Duodenal mucosa (tissue), 2 donors: Measurements from ENCODE around the gene TMEM217.

Experiments used
- H3K27ac ChIP-seq: one replicate; pipeline ENCODE4 v1.7.0; 2013; ENCODE audit warnings: low read depth, low read length
- H3K27me3 ChIP-seq, 2 donors: one replicate each; pipeline ENCODE4 v1.7.0; 2013; ENCODE audit warnings: low read length in 2 of 2, control low read depth in 1 of 2; ENCODE audit not compliant: insufficient read depth in 2 of 2, control insufficient read depth in 1 of 2
- H3K36me3 ChIP-seq, 2 donors: one replicate each; pipeline ENCODE4 v1.7.0; 2013; ENCODE audit warnings: low read length in 2 of 2, control low read depth in 1 of 2; ENCODE audit not compliant: insufficient read depth in 2 of 2, control insufficient read depth in 1 of 2
- H3K4me1 ChIP-seq, 2 donors: one replicate each; pipeline ENCODE4 v1.7.0; 2013; ENCODE audit warnings: low read length in 2 of 2, control low read depth in 1 of 2; ENCODE audit not compliant: insufficient read depth in 2 of 2, control insufficient read depth in 1 of 2
- H3K4me3 ChIP-seq, 2 donors: one replicate each; pipeline ENCODE4 v1.7.0; 2013; ENCODE audit warnings: low read length in 2 of 2, low read depth in 1 of 2
- H3K9ac ChIP-seq, 2 donors: one replicate each; pipeline ENCODE4 v1.7.0; 2013; ENCODE audit warnings: low read length in 2 of 2, low read depth in 1 of 2
- H3K9me3 ChIP-seq, 2 donors: one replicate each; pipeline ENCODE4 v1.7.0; 2013; ENCODE audit warnings: low read length in 2 of 2, control low read depth in 1 of 2; ENCODE audit not compliant: control insufficient read depth in 1 of 2

Gene TMEM217

DNA sequence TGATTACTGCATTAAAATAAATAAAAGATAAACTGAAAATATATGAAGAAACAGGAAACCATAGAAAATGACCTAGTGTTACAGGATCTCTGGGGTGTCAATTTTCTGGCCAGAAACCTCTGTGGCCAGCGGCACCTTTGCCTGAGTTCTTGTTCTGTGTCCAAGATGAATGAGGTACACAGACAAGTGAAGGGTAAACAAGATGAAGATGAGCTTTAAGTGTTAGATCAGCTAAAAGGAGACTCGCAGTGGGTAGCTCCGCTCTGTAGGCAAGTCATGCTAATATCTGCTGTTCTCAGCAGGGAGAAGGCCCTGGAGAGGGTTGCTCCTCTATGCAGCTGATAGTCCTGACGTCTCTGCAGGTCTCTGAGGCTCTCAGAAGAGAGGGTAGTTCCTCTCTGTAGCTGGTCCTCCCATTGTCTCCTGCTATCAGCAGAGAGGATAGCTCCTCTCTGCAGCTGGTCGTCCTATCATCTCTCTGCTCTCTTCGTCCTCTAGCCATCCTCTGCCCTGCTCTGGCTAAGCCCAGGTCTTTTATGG, 36.3 kb downstream of the TMEM217 start:
- Histone ChIP-seq H3K27me3 (no peaks in the 10 kb centered on the region), H3K27ac (no peak overlapping the region), H3K9ac (peak overlapping the region in 1 of 2 donors; percentile 1), H3K4me3 (peak overlapping the region; percentile 60 to 77), H3K4me1 (peaks cover 5% of the 10 kb centered on the region in 2 donors), H3K36me3 (no peaks in the 10 kb centered on the region), H3K9me3 (no peaks in the 10 kb centered on the region)

GRCh38 chr6:37218511-37218910, 39.4 kb downstream of the TMEM217 start:
- no peak overlapping the region for H3K27ac ChIP-seq
- H3K4me3 ChIP-seq, result no peak overlapping the region
- no peaks in the 10 kb centered on the region for H3K9me3 ChIP-seq
- H3K36me3 ChIP-seq, result no peaks in the 10 kb centered on the region
- peaks cover 5% of the 10 kb centered on the region in 2 donors for H3K4me1 ChIP-seq
- H3K27me3 ChIP-seq, result no peaks in the 10 kb centered on the region
- no peak overlapping the region for H3K9ac ChIP-seq

DNA sequence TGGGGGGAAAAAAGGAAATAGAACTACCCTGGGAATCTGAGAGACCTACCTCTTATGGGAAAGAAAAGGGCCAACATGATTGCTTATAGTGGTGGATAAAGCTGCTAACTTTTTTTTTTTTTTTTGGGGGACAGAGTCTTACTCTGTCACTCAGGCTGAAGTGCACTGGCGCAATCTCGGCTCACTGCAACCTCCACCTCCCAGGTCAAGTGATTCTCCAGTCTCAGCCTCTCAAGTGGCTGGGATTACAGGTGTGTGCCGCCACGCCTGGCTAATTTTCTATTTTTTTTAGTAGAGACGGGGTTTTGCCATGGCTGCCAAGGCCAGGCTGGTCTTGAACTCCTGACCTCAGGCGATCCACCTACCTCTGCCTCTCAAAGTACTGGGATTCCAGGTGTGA, 39.9 kb downstream of the TMEM217 start:
- Histone ChIP-seq H3K4me1 (peaks cover 5% of the 10 kb centered on the region in 2 donors), H3K27ac (no peak overlapping the region), H3K9me3 (no peaks in the 10 kb centered on the region), H3K9ac (no peak overlapping the region), H3K36me3 (no peaks in the 10 kb centered on the region), H3K27me3 (no peaks in the 10 kb centered on the region), H3K4me3 (no peak overlapping the region)

GRCh38 chr6:37212268-37212667, 45.7 kb downstream of the TMEM217 start:
- Histone ChIP-seq H3K4me3 (no peak overlapping the region), H3K36me3 (no peaks in the 10 kb centered on the region), H3K27me3 (no peaks in the 10 kb centered on the region), H3K9me3 (no peaks in the 10 kb centered on the region), H3K27ac (no peak overlapping the region), H3K9ac (no peak overlapping the region), H3K4me1 (no peaks in the 10 kb centered on the region)

DNA sequence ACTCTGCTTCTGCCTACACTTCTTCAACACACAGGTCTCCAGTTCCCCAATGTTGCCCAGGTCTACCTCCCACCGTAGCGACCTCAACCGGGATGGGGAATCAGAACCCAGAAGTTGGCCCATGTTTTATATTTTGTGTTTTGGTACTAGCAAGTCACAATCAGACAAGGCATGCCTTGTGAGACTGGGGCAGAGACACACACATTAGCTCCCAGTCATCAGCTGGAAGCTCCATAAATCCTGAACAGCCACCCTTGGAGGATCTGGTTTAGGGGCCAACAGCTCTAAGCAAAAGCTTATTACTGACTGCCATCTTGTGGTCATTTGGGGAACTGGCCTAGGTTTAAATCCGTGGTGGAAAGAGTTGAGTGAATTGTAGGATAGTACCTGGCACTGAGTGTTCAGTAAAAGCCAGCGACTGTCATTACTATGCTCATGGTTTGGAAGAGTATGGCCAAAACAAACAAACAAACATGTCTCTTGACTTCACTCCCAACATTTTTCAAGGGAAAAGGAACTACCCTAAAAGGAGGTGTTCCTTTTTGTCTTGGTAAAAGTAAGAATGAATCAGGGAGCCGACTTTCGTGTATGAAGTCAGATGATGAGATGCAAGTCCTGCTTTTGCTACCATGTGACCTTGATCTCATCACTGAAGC, 47.5 kb downstream of the TMEM217 start:
- Histone ChIP-seq H3K9ac (no peak overlapping the region), H3K9me3 (no peaks in the 10 kb centered on the region), H3K27me3 (no peaks in the 10 kb centered on the region), H3K4me1 (no peaks in the 10 kb centered on the region), H3K4me3 (no peak overlapping the region), H3K36me3 (no peaks in the 10 kb centered on the region), H3K27ac (no peak overlapping the region)

- Histone ChIP-seq H3K27ac (no peak overlapping the region), H3K4me1 (peaks cover 4 to 6% of the 10 kb centered on the region in 2 donors)
These were observed 48.3 kb downstream of the TMEM217 start for GRCh38 chr6:37209461-37210205.

DNA sequence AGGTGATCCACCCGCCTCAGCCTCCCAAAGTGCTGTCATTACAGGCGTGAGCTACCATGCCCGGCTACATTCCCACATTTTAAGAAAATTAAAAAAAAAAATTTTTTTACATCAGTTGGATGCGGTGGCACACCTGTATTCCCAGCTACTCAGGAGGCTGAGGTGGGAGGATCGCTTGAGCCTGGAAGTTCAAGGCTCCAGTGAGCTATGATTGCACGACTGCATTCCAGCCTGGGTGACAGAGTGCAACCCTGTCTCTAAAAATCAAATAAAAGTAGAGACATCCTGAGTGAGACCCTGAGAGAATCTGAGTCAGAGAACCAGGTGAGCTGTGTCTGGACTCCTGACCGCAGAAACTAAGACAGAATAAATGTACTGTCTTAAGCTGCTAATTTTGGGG, 49.2 kb downstream of the TMEM217 start:
- Histone ChIP-seq H3K9ac (no peak overlapping the region), H3K4me1 (peaks cover 9 to 12% of the 10 kb centered on the region in 2 donors), H3K36me3 (no peaks in the 10 kb centered on the region), H3K9me3 (no peaks in the 10 kb centered on the region), H3K27me3 (no peaks in the 10 kb centered on the region), H3K27ac (no peak overlapping the region), H3K4me3 (no peak overlapping the region)

More at GRCh38 chr6:37209461-37210205, 48.3 kb downstream of the TMEM217 start:
- Histone ChIP-seq H3K36me3 (no peaks in the 10 kb centered on the region), H3K9ac (no peak overlapping the region), H3K27me3 (no peaks in the 10 kb centered on the region), H3K4me3 (no peak overlapping the region), H3K9me3 (no peaks in the 10 kb centered on the region)

DNA sequence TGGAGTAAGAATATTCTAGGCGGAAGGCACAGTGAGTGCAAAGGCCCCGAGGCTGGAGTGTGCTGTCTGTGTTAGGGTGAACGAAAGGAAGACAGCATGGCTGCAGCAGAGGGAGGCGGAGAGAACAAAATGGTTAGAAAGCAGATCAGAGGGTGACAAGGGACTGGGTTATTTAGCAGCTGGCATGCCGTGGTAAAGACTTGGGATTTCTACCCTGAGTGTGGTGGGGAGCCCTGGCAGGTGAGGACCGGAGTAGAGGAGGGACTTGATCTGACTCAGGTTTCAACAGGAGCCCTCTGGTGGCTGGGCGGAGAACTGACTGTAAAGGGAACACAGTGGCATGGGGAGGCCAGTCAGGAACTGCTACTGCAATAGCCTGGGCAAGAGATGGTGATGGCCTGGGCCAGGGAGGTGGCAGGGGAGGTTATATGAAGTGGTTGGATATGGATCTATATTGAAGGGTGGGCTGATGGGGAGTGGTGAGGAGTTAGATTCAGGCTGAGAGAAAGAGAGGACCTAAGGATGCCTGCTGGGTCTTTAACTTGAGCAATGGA, 50.0 kb downstream of the TMEM217 start:
- Histone ChIP-seq H3K4me3 (no peak overlapping the region), H3K36me3 (no peaks in the 10 kb centered on the region), H3K9me3 (no peaks in the 10 kb centered on the region), H3K9ac (no peak overlapping the region), H3K4me1 (peaks cover 15 to 16% of the 10 kb centered on the region in 2 donors), H3K27ac (no peak overlapping the region), H3K27me3 (no peaks in the 10 kb centered on the region)

DNA sequence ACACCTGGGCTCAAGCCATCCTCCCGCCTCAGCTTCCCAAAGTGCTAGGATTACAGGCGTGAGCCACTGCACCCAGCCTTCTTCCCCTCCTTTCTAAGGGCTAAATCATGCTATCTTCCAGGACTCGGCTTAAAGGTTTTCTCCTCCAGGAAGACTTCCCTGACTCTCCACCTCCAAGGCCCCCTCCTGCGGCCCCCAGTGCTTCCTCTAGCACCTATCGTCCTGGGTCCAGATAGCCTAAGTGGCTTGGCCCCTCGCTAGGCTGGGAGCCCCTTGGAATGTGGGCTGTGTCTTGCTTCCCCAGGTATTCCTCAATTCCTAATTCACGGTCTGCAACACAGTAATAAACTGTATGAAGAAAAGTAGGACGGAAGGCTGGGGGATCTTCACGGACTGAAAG, 51.3 kb downstream of the TMEM217 start:
- Histone ChIP-seq H3K9ac (no peak overlapping the region), H3K27ac (no peak overlapping the region), H3K4me3 (no peak overlapping the region), H3K36me3 (no peaks in the 10 kb centered on the region), H3K27me3 (no peaks in the 10 kb centered on the region), H3K4me1 (peaks cover 24 to 26% of the 10 kb centered on the region in 2 donors), H3K9me3 (no peaks in the 10 kb centered on the region)

DNA sequence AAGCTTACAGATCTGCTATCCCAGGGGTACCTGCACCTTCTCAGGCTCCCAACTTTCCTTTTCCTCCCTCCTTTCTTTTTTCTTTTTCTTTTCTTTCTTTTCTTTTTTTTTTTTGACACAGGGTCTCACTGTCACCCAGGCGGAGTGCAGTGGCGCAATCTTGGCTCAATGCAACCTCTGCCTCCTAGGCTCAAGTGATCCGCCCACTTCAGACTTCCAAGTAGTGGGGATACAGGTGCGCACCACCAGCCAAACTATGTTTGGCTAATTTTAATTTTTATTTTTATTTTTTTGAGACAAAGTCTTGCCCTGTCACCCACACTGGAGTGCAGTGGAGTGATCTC, 52.0 kb downstream of the TMEM217 start:
- Histone ChIP-seq H3K27ac (no peak overlapping the region), H3K9me3 (no peaks in the 10 kb centered on the region), H3K36me3 (no peaks in the 10 kb centered on the region), H3K9ac (no peak overlapping the region), H3K4me3 (no peak overlapping the region), H3K27me3 (no peaks in the 10 kb centered on the region), H3K4me1 (peaks cover 25 to 28% of the 10 kb centered on the region in 2 donors)
